Thyroid gland (tissue), 4 donors: ENCODE results near the gene INSC.

Source experiments
- POLR2A ChIP-seq, 2 donors: fragments of 450-650 bp; IDR thresholded peaks; one replicate each; pipeline ENCODE4 v1.6.1; 2017; ENCODE audit warnings: antibody characterized with exemption in 2 of 2, mild to moderate bottlenecking in 2 of 2, moderate library complexity in 1 of 2
- TF ChIP-seq, protein P1 (sequence below), 6 experiments: fragments of 200-600 bp in 3 of 6; fragments of 450-650 bp in 3 of 6; sonication (generic) in 3 of 6; IDR thresholded peaks; one replicate each; pipeline ENCODE4 v1.5.1; 2016 to 2019; ENCODE audit warnings: antibody characterized with exemption in 6 of 6, mild to moderate bottlenecking in 2 of 6, inconsistent platforms in 1 of 6, moderate library complexity in 1 of 6

DNA sequence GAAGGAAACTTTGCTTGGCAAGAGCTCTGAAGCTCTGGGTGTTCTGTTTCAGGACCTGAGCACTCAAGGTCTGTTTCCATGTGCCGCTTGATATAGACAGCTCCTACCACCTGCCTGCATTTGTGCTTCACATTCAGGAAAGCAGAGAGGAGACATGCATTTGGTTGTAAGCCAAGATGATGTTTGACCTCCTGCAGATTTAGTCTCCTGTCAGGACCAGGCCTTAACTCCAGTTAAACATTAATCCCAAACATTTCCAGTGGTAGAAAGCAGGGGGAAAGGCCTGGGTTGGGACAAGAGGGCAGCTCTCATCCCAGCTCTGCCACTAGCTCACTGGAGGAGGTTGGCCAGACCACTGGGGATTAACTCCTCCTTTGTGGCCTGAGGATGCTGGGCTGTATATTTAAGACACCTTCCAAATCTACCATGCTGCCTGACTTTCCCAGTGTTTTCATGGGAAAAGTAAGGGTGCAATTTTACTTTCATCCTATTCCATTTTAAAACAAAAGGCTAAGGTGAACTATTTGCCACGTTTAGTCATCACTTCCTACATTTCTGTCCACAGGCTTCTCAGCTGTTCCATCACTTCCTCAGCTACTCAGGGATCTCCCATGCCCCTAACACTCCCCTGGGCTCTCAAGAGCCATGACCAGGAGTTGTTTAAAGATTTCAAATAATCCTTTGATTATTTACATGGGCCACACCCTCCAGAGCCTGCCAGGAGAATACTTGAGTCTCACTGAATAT lies 80.9 kb downstream of the INSC start:
- TF ChIP-seq, protein P1, sequence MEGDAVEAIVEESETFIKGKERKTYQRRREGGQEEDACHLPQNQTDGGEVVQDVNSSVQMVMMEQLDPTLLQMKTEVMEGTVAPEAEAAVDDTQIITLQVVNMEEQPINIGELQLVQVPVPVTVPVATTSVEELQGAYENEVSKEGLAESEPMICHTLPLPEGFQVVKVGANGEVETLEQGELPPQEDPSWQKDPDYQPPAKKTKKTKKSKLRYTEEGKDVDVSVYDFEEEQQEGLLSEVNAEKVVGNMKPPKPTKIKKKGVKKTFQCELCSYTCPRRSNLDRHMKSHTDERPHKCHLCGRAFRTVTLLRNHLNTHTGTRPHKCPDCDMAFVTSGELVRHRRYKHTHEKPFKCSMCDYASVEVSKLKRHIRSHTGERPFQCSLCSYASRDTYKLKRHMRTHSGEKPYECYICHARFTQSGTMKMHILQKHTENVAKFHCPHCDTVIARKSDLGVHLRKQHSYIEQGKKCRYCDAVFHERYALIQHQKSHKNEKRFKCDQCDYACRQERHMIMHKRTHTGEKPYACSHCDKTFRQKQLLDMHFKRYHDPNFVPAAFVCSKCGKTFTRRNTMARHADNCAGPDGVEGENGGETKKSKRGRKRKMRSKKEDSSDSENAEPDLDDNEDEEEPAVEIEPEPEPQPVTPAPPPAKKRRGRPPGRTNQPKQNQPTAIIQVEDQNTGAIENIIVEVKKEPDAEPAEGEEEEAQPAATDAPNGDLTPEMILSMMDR (IDR thresholded peaks at IDR 0.05) = no peak
- TF ChIP-seq POLR2A (IDR thresholded peaks at IDR 0.05) = no peak
